VCaP (cell line): ENCODE measurements around the gene TMA7.

Experiments
- H3K27ac ChIP-seq: fragments of 450-650 bp; 2 replicates; pipeline ENCODE4 v1.5.1; 2017
- CTCF ChIP-seq: fragments of 450-650 bp; conservative IDR thresholded peaks from 2 replicates; pipeline ENCODE4 v1.5.1; 2017; ENCODE audit warnings: mild to moderate bottlenecking, moderate library complexity

The TMA7 gene

GRCh38 chr3:48415251-48415953 lies 24.7 kb upstream of the TMA7 start:
- no peak overlapping the region for H3K27ac ChIP-seq
- TF ChIP-seq CTCF: no peak

DNA sequence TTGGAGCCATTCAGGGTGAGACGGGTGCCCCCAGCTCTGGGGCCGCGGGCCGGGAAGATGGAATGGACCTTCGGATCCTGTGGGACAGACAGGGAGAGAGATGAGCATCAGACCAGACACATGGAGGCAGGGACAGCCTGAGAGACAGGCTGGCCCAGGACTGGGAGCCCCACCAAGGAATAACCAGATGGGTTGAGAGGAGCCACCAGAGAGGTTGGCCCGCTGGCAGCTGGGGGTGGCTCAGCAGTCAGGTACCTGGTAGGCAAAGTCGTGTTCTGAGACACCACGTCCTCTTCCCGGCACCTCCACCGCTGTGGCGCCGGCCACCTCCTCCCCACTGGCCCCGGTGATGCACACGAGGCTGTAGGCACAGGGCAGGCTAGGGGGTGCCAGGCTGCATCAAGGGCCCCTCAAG lies 24.0 kb upstream of the TMA7 start:
- no peak for TF ChIP-seq CTCF
- H3K27ac ChIP-seq: no peak overlapping the region

- H3K27ac ChIP-seq: no peak overlapping the region
- no peak for TF ChIP-seq CTCF
These were observed 23.5 kb upstream of the TMA7 start for GRCh38 chr3:48416546-48416945.

DNA sequence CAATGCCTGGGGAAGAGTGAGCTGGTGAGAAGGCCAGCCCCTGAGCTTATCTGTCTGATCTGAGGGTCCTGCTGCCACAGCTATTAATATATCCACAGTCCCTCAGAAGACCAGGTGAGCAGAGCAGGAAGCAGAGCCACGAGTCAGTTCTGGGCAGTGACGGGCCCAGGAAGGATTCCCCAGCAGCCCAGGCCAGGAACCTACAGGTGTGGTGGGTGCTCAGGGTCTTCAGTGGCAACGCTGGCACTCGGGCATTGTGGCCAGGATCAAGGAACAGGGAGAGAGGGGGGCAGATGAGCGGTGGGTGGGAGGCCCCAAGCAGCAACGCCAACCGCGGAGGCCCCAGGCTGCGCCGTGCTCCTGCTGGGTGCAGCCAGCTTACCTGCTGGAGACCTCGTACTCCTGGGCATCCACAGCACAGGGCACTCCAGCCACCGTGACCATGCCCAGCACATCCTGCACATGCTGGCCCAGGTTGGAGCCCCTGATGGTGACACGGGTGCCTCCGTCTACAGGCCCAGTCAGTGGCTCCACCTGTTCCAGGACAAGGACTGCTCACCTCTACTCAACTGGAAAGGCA lies 22.4 kb upstream of the TMA7 start:
- TF ChIP-seq CTCF: no peak
- H3K27ac ChIP-seq: no peak overlapping the region

DNA sequence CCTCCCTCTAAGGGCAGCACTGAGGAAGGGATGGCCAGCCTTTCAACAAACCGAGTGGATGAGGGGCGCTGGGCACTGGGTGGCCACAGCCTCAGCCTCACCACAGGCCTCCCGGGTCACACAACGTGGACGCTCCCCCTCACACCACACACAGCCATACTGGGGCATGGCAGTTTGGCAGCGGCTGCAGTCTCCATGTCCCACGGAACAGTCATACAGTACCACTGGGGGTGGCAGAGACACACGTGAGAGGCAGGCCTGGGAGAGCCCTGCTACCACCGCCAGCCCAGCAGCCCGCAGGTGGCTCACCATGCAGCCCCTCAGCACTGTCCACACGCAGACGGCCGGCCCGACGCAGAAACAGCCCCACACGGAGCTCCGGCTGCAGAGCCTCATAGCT lies 21.9 kb upstream of the TMA7 start:
- no peak for TF ChIP-seq CTCF
- no peak overlapping the region for H3K27ac ChIP-seq

- no peak overlapping the region for H3K27ac ChIP-seq
- no peak for TF ChIP-seq CTCF
These were observed 21.4 kb upstream of the TMA7 start for GRCh38 chr3:48418651-48419050.

GRCh38 chr3:48419149-48419548 lies 20.9 kb upstream of the TMA7 start:
- TF ChIP-seq CTCF: no peak
- no peak overlapping the region for H3K27ac ChIP-seq
